K562 (cell line): Measurements from ENCODE around the gene COX18. TPM values are rescaled to one million over a fixed set of nuclear protein-coding genes. Genes with fewer than 3 reads are reported as not detected.

Experiments
- ATAC-seq: fragments of 200-7000 bp; cut with Tn5 transposase; 3 replicates; pipeline ENCODE4 v1.9.1; 2020; ENCODE audit warnings: moderate library complexity
- BruUV-seq: library from RNA; stranded (reverse); fragments of 400-500 nt; replicated peaks from 2 replicates; lab custom pipeline; 2021; lab: Mats Ljungman, UMichigan
- CTCF ChIA-PET: fragments of 300-600 bp; formaldehyde crosslinking; extraction: SDS; loops from one replicate; lab custom pipeline; 2021; ENCODE audit warnings: low intra/inter-chr PET ratio; lab: Yijun Ruan, JAX
- POLR2A ChIA-PET: fragments of 300-600, 350-650 bp; sonication (Branson Sonifier 250); formaldehyde crosslinking; extraction: SDS; loops from one replicate; lab custom pipeline; 2021; ENCODE audit warnings: antibody characterized with exemption, inconsistent platforms; lab: Yijun Ruan, JAX
- DNase-seq, 4 experiments: peaks; one replicate each; pipeline versions ENCODE4 v3.0.0 to v3.0.0-alpha.2; 2011 to 2018; ENCODE audit warnings: low spot score in 3 of 4, mixed read lengths in 3 of 4; ENCODE audit errors: extremely low read depth in 1 of 4
- FAIRE-seq: peaks from 2 replicates; lab custom pipeline; 2011; peaks lifted over from hg19 to GRCh38; lab: Jason Lieb, UNC
- H2AFZ ChIP-seq: 2 replicates; pipeline ENCODE4 v1.6.0; 2011; ENCODE audit warnings: low read depth, low read length, control low read depth, inconsistent platforms
- H3K27ac ChIP-seq: fragments of 200-600 bp; 3 replicates; pipeline ENCODE4 v1.8.0; 2011; ENCODE audit warnings: low read depth, mild to moderate bottlenecking, control low read depth, inconsistent platforms, low read length, moderate library complexity, mixed read lengths; ENCODE audit errors: extremely low read depth
- H3K27me3 ChIP-seq, 2 experiments: fragments of 300-600 bp in 1 of 2; 2 replicates in 1 of 2; 3 replicates in 1 of 2; pipeline versions ENCODE4 v1.6.0 to v1.8.0; 2011; ENCODE audit warnings: inconsistent platforms in 2 of 2, low read length in 2 of 2, mild to moderate bottlenecking in 1 of 2, mixed read lengths in 1 of 2, moderate library complexity in 1 of 2; ENCODE audit not compliant: control insufficient read depth in 2 of 2, insufficient read depth in 2 of 2
- H3K36me3 ChIP-seq: fragments of 300-600 bp; 3 replicates; pipeline ENCODE4 v1.8.0; 2011; ENCODE audit warnings: mild to moderate bottlenecking, low read length, inconsistent platforms; ENCODE audit not compliant: control insufficient read depth, insufficient read depth
- H3K4me1 ChIP-seq, 2 experiments: fragments of 200-600 bp in 1 of 2; replicated peaks in 1 of 2; 2 replicates in 1 of 2; 3 replicates in 1 of 2; pipeline versions ENCODE4 v1.5.1 to v1.8.0; 2011; ENCODE audit warnings: inconsistent platforms in 2 of 2, low read length in 2 of 2, mild to moderate bottlenecking in 1 of 2, mixed read lengths in 1 of 2, moderate library complexity in 1 of 2; ENCODE audit not compliant: control insufficient read depth in 2 of 2, insufficient read depth in 2 of 2
- H3K4me2 ChIP-seq: 2 replicates; pipeline ENCODE4 v1.6.1; 2011; ENCODE audit warnings: low read length, control low read depth, inconsistent platforms, mixed read lengths; ENCODE audit not compliant: insufficient read depth
- H3K4me3 ChIP-seq: fragments of 200-600 bp; sonication (generic), shearing (Covaris generic); 2 replicates; pipeline ENCODE4 v1.5.1; 2016; ENCODE audit warnings: control low read depth, inconsistent platforms
- H3K79me2 ChIP-seq: fragments of 200-600 bp; 3 replicates; pipeline ENCODE4 v1.8.0; 2011; ENCODE audit warnings: low read length, inconsistent platforms; ENCODE audit not compliant: control insufficient read depth, insufficient read depth
- H3K9ac ChIP-seq, 2 experiments: 2 replicates each; pipeline versions ENCODE4 v1.6.0 to v1.6.1; 2011; ENCODE audit warnings: low read depth in 2 of 2, low read length in 2 of 2, control low read depth in 1 of 2, inconsistent platforms in 1 of 2, mild to moderate bottlenecking in 1 of 2, mixed read lengths in 1 of 2; ENCODE audit not compliant: insufficient read depth in 1 of 2
- H3K9me1 ChIP-seq: one replicate; pipeline ENCODE4 v1.6.0; 2011; ENCODE audit warnings: inconsistent platforms, mild to moderate bottlenecking, low read length, moderate library complexity; ENCODE audit not compliant: control insufficient read depth, insufficient read depth
- H3K9me3 ChIP-seq: replicated peaks from 2 replicates; pipeline ENCODE4 v1.5.1; 2011; ENCODE audit warnings: low read depth, low read length, inconsistent platforms; ENCODE audit not compliant: control insufficient read depth, insufficient read depth
- H4K20me1 ChIP-seq: replicated peaks from 2 replicates; pipeline ENCODE4 v1.6.1; 2011; ENCODE audit warnings: low read length, inconsistent platforms, mixed read lengths; ENCODE audit not compliant: control insufficient read depth, insufficient read depth
- CBX3 ChIP-seq, 2 experiments: IDR thresholded peaks; 1 replicate in 1 of 2; 2 replicates in 1 of 2; pipeline ENCODE4 v1.6.1; 2012; ENCODE audit warnings: inconsistent platforms in 2 of 2, low read length in 2 of 2, borderline replicate concordance in 1 of 2, control low read depth in 1 of 2
- FOSL1 ChIP-seq: fragments of 200-800 bp; sonication (Bioruptor generic); conservative IDR thresholded peaks from 2 replicates; pipeline ENCODE4 v1.6.1; 2016; ENCODE audit warnings: missing genetic modification characterization, missing compliant biosample characterization
- JUND ChIP-seq, 2 experiments: IDR thresholded peaks; 2 replicates in 1 of 2; 3 replicates in 1 of 2; pipeline ENCODE4 v1.6.1; 2011; ENCODE audit warnings: borderline replicate concordance in 2 of 2, low read depth in 2 of 2, low read length in 2 of 2, improper control_type of control experiment in 1 of 2, missing biosample characterization in 1 of 2, missing genetic modification characterization in 1 of 2, missing genetic modification reagents in 1 of 2
- L3MBTL2 ChIP-seq: fragments of 450-650 bp; IDR thresholded peaks from 2 replicates; pipeline ENCODE4 v1.6.1; 2016; ENCODE audit warnings: mild to moderate bottlenecking, moderate library complexity
- ZBTB2 ChIP-seq: fragments of 450-650 bp; IDR thresholded peaks from 2 replicates; pipeline ENCODE4 v1.6.1; 2016; ENCODE audit warnings: antibody characterized with exemption
- ZFP36 ChIP-seq: fragments of 150-350 bp; IDR thresholded peaks from 2 replicates; pipeline ENCODE4 v1.6.1; 2018; ENCODE audit warnings: low read length, low read depth; ENCODE audit not compliant: partially characterized antibody
- ZKSCAN8 ChIP-seq: fragments of 200-800 bp; sonication (Bioruptor generic); IDR thresholded peaks from 2 replicates; pipeline ENCODE4 v1.6.1; 2016; ENCODE audit warnings: missing genetic modification characterization, missing compliant biosample characterization
- WGBS: fragments of 100-300 bp; shearing (Covaris generic); methylation state at CpG from one replicate; pipeline ENCODE4 v1.1.6; 2016; ENCODE audit warnings: low coverage, mixed read lengths; ENCODE audit not compliant: insufficient coverage; ENCODE audit errors: missing lambda C conversion rate; 5-methylcytosine and 5-hydroxymethylcytosine counted together
- in situ Hi-C: fragments of 300-500 bp; cut with MboI; formaldehyde crosslinking; loops from 4 replicates; pipeline ENCODE4 v1.15.0; 2018; ENCODE audit warnings: inconsistent platforms, mixed read lengths
- intact Hi-C: fragments of 100-400 bp; cut with micrococcal nuclease; formaldehyde crosslinking; loops from 2 replicates; pipeline ENCODE4 v1.14.2; 2022
- polyA plus RNA-seq, 8 experiments: library from polyadenylated mRNA; depleted of rRNA in 4 of 8; stranded (reverse) in 5 of 8; unstranded in 3 of 8; fragments of >200 nt; fragmentation: Nextera tagmentation in 2 of 8; fragmentation: Illumina TruSeq in 1 of 8; extraction: Ambion mirVana in 2 of 8; extraction: Trizol in 1 of 8; gene quantifications; 2 replicates each; pipeline versions ENCODE4 v1.2.1 to v1.2.3, GENCODE V29; 2011 to 2014; ENCODE audit warnings: inconsistent platforms in 1 of 8, missing spikeins in 1 of 8
- total RNA-seq, 7 experiments: library from RNA; depleted of rRNA in 6 of 7; stranded (reverse); fragments of >200 nt in 6 of 7; fragmentation: Illumina TruSeq in 2 of 7; extraction: Trizol in 2 of 7; gene quantifications; 2 replicates each; pipeline versions ENCODE4 v1.2.1 to v1.2.3, GENCODE V29; 2011 to 2021; ENCODE audit warnings: low replicate concordance in 1 of 7

Gene COX18
- total and polyA plus RNA-seq, 9 of the 15 experiments (the other 6 are each of a cell fraction or from before 2014, with no cell fraction given): 7.0 to 21.3 (median 14.7) TPM

GRCh38 chr4:73045879-73046278 is 23.6 kb downstream of the COX18 start:
- peak; percentile 34; the same call in 1 of the 2 replicates for TF ChIP-seq L3MBTL2
- TF ChIP-seq JUND (IDR thresholded peaks at IDR 0.05; ENCODE audit: borderline replicate concordance, low read depth, low read length): no peak
- peak; percentile 39; the same call in 1 of the 3 replicates for TF ChIP-seq JUND (tag; IDR thresholded peaks at IDR 0.05; ENCODE audit: borderline replicate concordance, low read depth, low read length)
- peak; percentile 49 for TF ChIP-seq FOSL1 (tag)
- no peak for TF ChIP-seq ZKSCAN8 (CRISPR knock-in tag)
- H3K4me1 ChIP-seq: no peaks in the 10 kb centered on the region
- no peak overlapping the region for H3K9ac ChIP-seq
- POLR2A ChIA-PET: interaction anchor here (0.7 to 1.2 kb wide), 3 partner anchors 11 to 748 kb away, joined by 3 read pairs; partner anchors contain the start of gene COX18
- no peaks in the 10 kb centered on the region for H3K27me3 ChIP-seq
- intact Hi-C loops (no loop called here), in situ Hi-C loops (no loop called here)
- H3K79me2 ChIP-seq: no peaks in the 10 kb centered on the region
- no peak overlapping the region for H3K27ac ChIP-seq
- DNase-seq (peak in 1 of 4 experiments; percentile 15), FAIRE-seq (peak; percentile 65), ATAC-seq (peak; percentile 52)
- no peak overlapping the region for H3K4me3 ChIP-seq
- H3K9me1 ChIP-seq: no peaks in the 10 kb centered on the region
- H3K36me3 ChIP-seq: no peaks in the 10 kb centered on the region
- H3K9me3 ChIP-seq: no peaks in the 10 kb centered on the region
- no TSS peak for BruUV-seq
- CTCF ChIA-PET: no interaction called here
- no peak overlapping the region for H2AFZ ChIP-seq
- H4K20me1 ChIP-seq: no peaks in the 10 kb centered on the region
- no peak overlapping the region for H3K4me2 ChIP-seq
- 17% methylated on average over 7 of the region's 7 CpGs for WGBS

- TF ChIP-seq CBX3 (IDR thresholded peaks at IDR 0.05; ENCODE audit: borderline replicate concordance in 1 of 2, low read length in 2 of 2) (0 out of 3 replicates have a peak, but pooled peaks of 1 of the 2 experiments have one; percentile 17), ZFP36 (peak; percentile 79), ZBTB2 (no peak)
- H3K4me2 ChIP-seq: no peak overlapping the region
- no peaks in the 10 kb centered on the region for H3K27me3 ChIP-seq
- in situ Hi-C loops: no loop called here
- ChIA-PET CTCF (no interaction called here), POLR2A (no interaction called here)
- 0 out of 2 replicates have a peak, but pooled peaks cover 1% of the 10 kb centered on the region for H3K9me3 ChIP-seq
- WGBS: 49% methylated on average over 4 of the region's 4 CpGs
- H3K4me3 ChIP-seq: no peak overlapping the region
- no peak overlapping the region for H3K9ac ChIP-seq
- H3K9me1 ChIP-seq: no peaks in the 10 kb centered on the region
- H3K79me2 ChIP-seq: no peaks in the 10 kb centered on the region
- no TSS peak for BruUV-seq
- no peaks in the 10 kb centered on the region for H3K4me1 ChIP-seq
- H4K20me1 ChIP-seq: no peaks in the 10 kb centered on the region
- no peak for ATAC-seq
- DNase-seq: no peak
- intact Hi-C loops: loop anchor here (5.0 kb wide), 1 partner anchor 270 kb away; no protein-coding TSS in a partner anchor
- FAIRE-seq: no peak
- H3K36me3 ChIP-seq: no peaks in the 10 kb centered on the region
- H3K27ac ChIP-seq: no peak overlapping the region
- no peak overlapping the region for H2AFZ ChIP-seq
These were observed 32.5 kb downstream of the COX18 start for GRCh38 chr4:73037057-73037456.
